GM18868 (cell line): ENCODE results near the gene SACS.

ENCODE experiments used
- ATAC-seq: cut with Tn5 transposase; IDR thresholded peaks from one replicate; pipeline ENCODE4 v1.9.1; 2021; ENCODE audit warnings: mild to moderate bottlenecking, moderate library complexity; ENCODE audit not compliant: unreplicated experiment

SACS gene

GRCh38 chr13:23433171-23434153, at the start of gene SACS:
SACS (minus strand) TSS chr13:23433702; CDS start chr13:23411239, 22,463 bp downstream.
- ATAC-seq = peak; percentile 71

GRCh38 chr13:23480324-23480723, 46.8 kb upstream of the SACS start:
- ATAC-seq = no peak

- ATAC-seq = no peak
Observed at GRCh38 chr13:23477101-23477500, 43.6 kb upstream of the SACS start.

- ATAC-seq = no peak
Observed at GRCh38 chr13:23473221-23473620, 39.7 kb upstream of the SACS start.

GRCh38 chr13:23472189-23472588, 38.7 kb upstream of the SACS start:
- no peak for ATAC-seq

- no peak for ATAC-seq
Observed at GRCh38 chr13:23470790-23471614, 37.5 kb upstream of the SACS start.

GRCh38 chr13:23469951-23470421, 36.5 kb upstream of the SACS start:
- peak; percentile 67 for ATAC-seq

GRCh38 chr13:23468811-23469210, 35.3 kb upstream of the SACS start:
- no peak for ATAC-seq

- no peak for ATAC-seq
Observed at GRCh38 chr13:23467932-23468278, 34.4 kb upstream of the SACS start.

- ATAC-seq = peak; percentile 0
Observed at GRCh38 chr13:23467048-23467931, 33.8 kb upstream of the SACS start.

- ATAC-seq = peak; percentile 68
Observed at GRCh38 chr13:23466144-23467002, 32.9 kb upstream of the SACS start.

- ATAC-seq = no peak
Observed at GRCh38 chr13:23463661-23464060, 30.2 kb upstream of the SACS start.

- peak; percentile 20 for ATAC-seq
Observed at GRCh38 chr13:23462815-23463559, 29.5 kb upstream of the SACS start.

GRCh38 chr13:23461544-23461943, 28.0 kb upstream of the SACS start:
- ATAC-seq = no peak

GRCh38 chr13:23460921-23461320, 27.4 kb upstream of the SACS start:
- ATAC-seq = no peak

- ATAC-seq = peak; percentile 83
Observed at GRCh38 chr13:23460309-23460708, 26.8 kb upstream of the SACS start.

GRCh38 chr13:23458989-23459388, 25.5 kb upstream of the SACS start:
- ATAC-seq = no peak

- ATAC-seq = no peak
Observed at GRCh38 chr13:23456437-23457210, 23.1 kb upstream of the SACS start.
